ENCODE measurements around the gene RAI1.

GRCh38 chr17:17725011-17725751 is 43.9 kb downstream of the RAI1 start:
- TF ChIP-seq POLR2A (IDR thresholded peaks at IDR 0.05; ENCODE audit: insufficient read depth in 1 of 2, low read depth in 2 of 2, low read length in 2 of 2) (no peak), ZFX (CRISPR knock-in tag; IDR thresholded peaks at IDR 0.05; ENCODE audit: low read depth) (no peak)
- TF ChIP-seq, protein P1, sequence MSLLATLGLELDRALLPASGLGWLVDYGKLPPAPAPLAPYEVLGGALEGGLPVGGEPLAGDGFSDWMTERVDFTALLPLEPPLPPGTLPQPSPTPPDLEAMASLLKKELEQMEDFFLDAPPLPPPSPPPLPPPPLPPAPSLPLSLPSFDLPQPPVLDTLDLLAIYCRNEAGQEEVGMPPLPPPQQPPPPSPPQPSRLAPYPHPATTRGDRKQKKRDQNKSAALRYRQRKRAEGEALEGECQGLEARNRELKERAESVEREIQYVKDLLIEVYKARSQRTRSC (CRISPR knock-in tag; IDR thresholded peaks at IDR 0.05; ENCODE audit: low read depth) = no peak

All from HepG2 (cell line).